SH-SY5Y (cell line): ENCODE data around the gene TPX2.

ENCODE experiments used
- GATA2 ChIP-seq: IDR thresholded peaks from 2 replicates; pipeline ENCODE4 v1.6.1; 2011; ENCODE audit warnings: mild to moderate bottlenecking, low read depth, low read length
- GATA3 ChIP-seq: IDR thresholded peaks from 2 replicates; pipeline ENCODE4 v1.6.1; 2011; ENCODE audit warnings: low read depth, mild to moderate bottlenecking, low read length, moderate library complexity

The TPX2 gene

GRCh38 chr20:31833130-31833930 lies 94.2 kb downstream of the TPX2 start:
- no peak for TF ChIP-seq GATA3
- no peak for TF ChIP-seq GATA2

GRCh38 chr20:31833931-31834521 lies 94.9 kb downstream of the TPX2 start:
- TF ChIP-seq GATA3, result no peak
- no peak for TF ChIP-seq GATA2

- no peak for TF ChIP-seq GATA3
- no peak for TF ChIP-seq GATA2
These were observed 96.5 kb downstream of the TPX2 start for GRCh38 chr20:31835554-31835953.

DNA sequence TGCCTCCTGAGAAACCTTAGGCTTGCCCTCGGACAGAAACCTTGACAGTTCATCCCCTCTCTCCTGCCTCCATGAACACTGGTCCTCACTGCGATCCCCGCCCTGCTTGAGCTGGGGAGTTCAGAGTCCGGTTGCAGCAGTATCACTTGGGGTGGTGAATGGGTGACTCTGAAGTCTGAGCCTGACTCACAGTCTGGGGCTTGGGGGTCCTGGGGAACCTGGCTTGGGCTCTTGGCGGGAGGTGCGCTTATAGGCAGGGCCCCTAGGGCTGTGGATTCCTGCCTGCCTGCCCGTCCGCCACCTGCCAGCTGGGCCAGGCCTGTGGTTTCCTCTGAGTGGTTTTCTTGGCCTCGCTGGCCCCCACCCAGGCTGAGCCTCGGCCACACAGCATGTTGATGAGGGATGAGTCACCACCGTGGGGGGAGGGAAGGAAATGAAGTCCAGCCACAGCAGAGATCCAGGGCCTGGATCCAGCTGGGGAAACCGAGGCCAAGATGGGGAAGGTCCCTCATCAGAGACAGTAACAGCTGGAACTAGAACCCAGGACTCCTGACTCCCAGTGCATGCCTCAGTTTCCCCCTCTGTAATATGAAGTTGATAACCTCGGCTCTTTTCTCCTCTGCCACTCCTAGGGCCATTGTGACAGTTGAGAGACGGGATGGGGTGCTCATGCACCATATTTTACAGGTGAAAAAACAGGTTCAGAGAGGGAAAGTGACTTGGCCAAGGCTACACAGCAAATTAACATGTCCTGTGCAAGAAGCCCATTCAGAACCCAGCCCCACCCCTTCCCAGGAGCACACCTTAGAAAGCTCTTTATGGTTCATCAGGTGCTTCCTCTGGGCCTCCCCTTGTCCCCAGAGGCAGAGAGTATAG lies 97.1 kb downstream of the TPX2 start:
- TF ChIP-seq GATA2, result no peak
- TF ChIP-seq GATA3, result no peak

DNA sequence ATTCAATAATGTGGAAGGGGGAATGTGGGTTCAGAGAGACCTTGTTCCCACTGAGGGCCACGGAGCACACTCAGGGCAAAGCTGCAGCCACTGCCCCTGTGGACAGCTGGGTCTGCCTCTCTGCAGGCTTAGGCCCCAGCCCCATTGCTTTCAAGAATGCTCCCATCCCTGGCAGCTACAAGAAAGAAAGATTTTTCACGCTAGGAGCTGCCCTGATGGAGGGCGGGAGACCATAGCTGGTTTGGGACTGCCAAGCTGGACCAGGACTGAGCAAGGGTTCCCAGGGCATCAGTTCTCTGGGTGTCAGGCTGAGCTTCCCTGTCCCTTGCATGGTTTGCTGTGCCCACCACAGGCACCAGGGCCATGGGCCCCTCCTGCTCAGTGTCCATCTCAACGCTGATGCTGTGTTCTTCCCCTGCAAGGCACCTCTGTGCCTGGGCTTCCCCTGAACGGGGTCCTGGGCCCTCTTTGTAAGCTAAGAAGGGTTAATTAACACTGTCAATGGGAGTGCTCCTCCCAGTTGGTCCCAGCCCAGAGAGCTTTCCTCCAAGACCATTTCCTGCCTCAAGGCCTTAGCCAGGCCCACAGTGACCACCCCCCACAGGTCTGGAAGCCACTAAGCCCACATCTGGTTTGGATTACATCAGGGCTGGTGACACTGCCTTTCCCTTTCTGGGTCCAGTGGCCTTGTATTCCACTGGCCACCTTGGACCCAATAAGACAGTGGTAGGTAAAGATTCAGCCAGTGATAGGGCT lies 97.9 kb downstream of the TPX2 start:
- TF ChIP-seq GATA3, result no peak
- TF ChIP-seq GATA2, result no peak

DNA sequence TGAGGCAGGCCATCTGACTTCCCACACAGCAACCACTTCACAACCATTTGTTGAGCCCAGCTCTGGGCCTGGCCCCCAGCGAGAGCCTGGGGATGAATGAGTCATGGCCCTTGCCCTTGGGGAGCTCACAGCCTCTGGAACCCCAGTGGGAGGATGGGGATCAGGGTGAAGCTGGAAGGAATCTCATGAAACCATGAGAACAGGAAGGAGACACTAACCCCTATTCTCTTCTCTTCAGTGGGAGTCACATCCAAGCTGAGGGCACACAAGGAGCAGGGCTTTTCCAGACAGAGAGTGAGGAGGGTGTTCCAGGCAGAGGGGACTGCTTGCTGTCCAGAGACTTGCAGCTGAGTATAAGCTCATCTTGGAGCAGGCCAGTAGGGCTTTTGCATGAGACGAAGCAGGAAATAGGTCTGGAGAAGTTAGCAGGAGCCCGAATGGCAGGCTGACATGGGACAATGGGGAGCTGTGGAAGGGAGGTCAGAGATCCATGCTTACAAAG lies 98.9 kb downstream of the TPX2 start:
- no peak for TF ChIP-seq GATA3
- TF ChIP-seq GATA2, result no peak

DNA sequence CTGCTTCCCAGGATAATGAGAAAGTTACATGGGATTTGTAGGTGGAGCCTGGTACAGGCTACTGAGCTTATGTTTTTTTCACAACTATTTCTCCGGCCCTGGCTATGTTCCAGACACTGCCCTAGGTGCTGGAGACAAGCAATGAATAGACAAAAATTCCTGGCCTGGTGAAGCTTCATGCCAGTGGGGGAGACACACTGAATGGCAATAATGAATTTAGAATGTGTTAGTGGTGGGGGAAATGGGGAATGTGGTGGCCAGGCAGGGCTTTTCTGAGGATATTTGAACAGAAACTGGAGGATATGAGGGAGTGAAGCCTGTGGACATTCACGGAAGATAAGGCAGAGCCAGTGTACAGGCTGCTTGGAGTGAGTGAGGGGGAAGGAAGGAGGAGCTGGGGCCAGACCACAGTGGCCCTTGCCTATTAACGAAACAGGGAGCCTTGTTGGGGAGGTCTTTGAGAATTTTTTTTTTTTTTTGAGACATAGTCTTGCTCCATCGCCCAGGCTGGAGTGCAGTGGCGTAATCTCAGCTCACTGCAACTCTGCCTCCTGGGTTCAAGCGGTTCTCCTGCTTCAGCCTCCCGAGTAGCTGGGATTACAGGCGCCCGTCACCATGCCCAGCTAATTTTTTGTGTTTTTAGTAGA lies 99.7 kb downstream of the TPX2 start:
- TF ChIP-seq GATA2, result no peak
- no peak for TF ChIP-seq GATA3

GRCh38 chr20:31839782-31840487 lies 100.8 kb downstream of the TPX2 start:
- TF ChIP-seq GATA3 (no peak), GATA2 (no peak)

DNA sequence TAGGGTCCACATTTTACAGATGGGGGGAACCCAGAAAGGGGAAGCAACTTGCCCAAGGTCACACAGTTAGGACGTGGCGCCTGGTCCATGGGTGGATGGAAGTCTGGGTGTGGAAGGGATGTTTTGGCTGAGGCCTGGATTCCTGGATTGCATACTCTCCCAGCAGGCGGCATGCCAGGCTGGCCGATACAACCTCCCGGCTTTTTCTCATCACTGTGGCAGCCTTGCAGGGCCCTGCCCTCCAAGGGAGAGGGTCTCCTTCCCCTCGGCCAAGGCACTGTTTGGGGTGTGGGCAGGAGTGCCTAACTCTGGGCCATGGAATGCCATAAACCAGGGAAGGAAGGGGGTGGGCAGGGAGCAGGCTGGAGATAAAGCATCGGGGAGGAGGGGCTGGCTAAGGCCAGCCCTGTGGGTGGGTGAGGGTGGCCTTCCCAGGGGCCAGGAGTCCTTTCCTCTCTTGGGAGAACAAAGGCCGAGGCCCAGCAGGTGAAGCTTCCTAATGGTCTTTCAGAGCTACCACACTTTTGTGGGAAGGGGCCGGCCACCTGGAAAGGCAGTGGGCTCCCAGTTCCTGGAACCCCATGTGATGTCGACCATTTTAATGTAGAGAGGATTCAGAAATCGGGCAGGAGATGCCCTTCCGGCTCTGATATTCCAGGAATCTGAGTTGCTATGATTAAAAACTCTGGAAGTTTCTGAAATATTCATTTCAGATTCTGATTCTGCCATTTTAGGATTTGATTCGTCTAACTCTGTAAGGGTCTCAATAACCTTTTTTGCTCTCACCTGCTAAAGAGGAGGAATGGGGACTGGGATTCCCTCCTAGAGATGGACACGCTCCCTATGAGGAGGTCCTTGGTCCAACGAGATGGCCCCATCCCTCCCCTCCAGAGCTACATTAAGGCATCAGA lies 102.1 kb downstream of the TPX2 start:
- TF ChIP-seq GATA2, result no peak
- no peak for TF ChIP-seq GATA3

DNA sequence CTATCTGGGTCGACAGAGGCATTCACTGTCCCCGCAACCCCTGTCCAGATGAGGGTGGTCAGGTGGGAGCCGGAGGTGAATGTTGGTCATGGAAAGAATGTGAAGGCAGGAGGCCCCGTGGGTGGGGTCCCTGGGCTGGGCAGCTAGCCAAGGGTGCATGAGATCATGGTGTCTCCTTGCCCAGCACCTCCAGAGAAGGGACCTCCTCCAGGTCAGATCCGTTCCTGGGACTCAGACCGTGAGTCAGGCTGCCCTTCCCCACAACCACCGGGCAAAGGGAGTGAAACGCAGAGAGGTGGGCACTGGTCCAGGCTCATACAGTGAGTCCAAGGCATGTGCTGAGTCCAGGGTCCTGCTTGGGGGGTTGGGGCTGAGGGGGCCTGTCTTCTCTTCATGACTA lies 102.8 kb downstream of the TPX2 start:
- TF ChIP-seq GATA3, result no peak
- no peak for TF ChIP-seq GATA2

GRCh38 chr20:31842471-31843157 lies 103.5 kb downstream of the TPX2 start:
- TF ChIP-seq GATA2, result no peak
- no peak for TF ChIP-seq GATA3

GRCh38 chr20:31843288-31843687 lies 104.2 kb downstream of the TPX2 start:
- TF ChIP-seq GATA2 (no peak), GATA3 (no peak)

GRCh38 chr20:31843881-31844280 lies 104.8 kb downstream of the TPX2 start:
- TF ChIP-seq GATA2, result no peak
